CD4-positive, CD25-positive, alpha-beta regulatory T cell (primary cell): ENCODE results near the gene GCM1. TPM values are rescaled to one million over a fixed set of nuclear protein-coding genes. Genes with fewer than 3 reads are reported as not detected.

Experiments used
- ATAC-seq, 2 donors: fragments of 150-1000 bp; cut with Tn5 transposase; one replicate each; pipeline ENCODE4 v1.10.0; 2021; ENCODE audit warnings: low read depth in 2 of 2, moderate number of reproducible peaks in 2 of 2, moderate library complexity in 1 of 2
- DNase-seq, 3 donors: peaks; one replicate each; pipeline versions ENCODE4 v3.0.0 to v3.0.0-alpha.2; 2012 to 2022; ENCODE audit warnings: mixed read lengths in 1 of 3
- H3K27ac ChIP-seq: one replicate; pipeline ENCODE4 v1.7.0; 2013; ENCODE audit warnings: mild to moderate bottlenecking, low read length; ENCODE audit not compliant: insufficient read depth, poor library complexity, severe bottlenecking
- H3K27me3 ChIP-seq: one replicate; pipeline ENCODE4 v1.7.0; 2013; ENCODE audit warnings: low read length; ENCODE audit not compliant: control insufficient read depth, insufficient read depth
- H3K36me3 ChIP-seq: one replicate; pipeline ENCODE4 v1.7.0; 2013; ENCODE audit warnings: mild to moderate bottlenecking, low read length, moderate library complexity; ENCODE audit not compliant: control insufficient read depth, insufficient read depth
- H3K4me1 ChIP-seq: 2 replicates; pipeline ENCODE4 v1.7.0; 2013; ENCODE audit warnings: mild to moderate bottlenecking, low read length; ENCODE audit not compliant: insufficient read depth, control insufficient read depth, poor library complexity, severe bottlenecking
- H3K4me3 ChIP-seq: one replicate; pipeline ENCODE4 v1.7.0; 2013; ENCODE audit warnings: low read depth, mild to moderate bottlenecking, low read length, moderate library complexity
- H3K9me3 ChIP-seq, 2 experiments: 1 replicate in 1 of 2; 2 replicates in 1 of 2; pipeline ENCODE4 v1.7.0; 2013; ENCODE audit warnings: low read length in 2 of 2, mild to moderate bottlenecking in 1 of 2, moderate library complexity in 1 of 2; ENCODE audit not compliant: control insufficient read depth in 2 of 2
- H3K27ac Mint-ChIP-seq, 3 donors: one replicate each; pipeline ENCODE4 v1.8.0; 2020 to 2022; ENCODE audit warnings: mild to moderate bottlenecking in 3 of 3, mixed read lengths in 3 of 3, moderate library complexity in 2 of 3
- H3K27me3 Mint-ChIP-seq: one replicate; pipeline ENCODE4 v1.8.0; 2022; ENCODE audit warnings: mild to moderate bottlenecking, mixed read lengths
- H3K36me3 Mint-ChIP-seq: one replicate; pipeline ENCODE4 v1.8.0; 2020; ENCODE audit warnings: mixed read lengths
- H3K4me1 Mint-ChIP-seq, 4 donors: one replicate each; pipeline ENCODE4 v1.8.0; 2020 to 2022; ENCODE audit warnings: mixed read lengths in 4 of 4, mild to moderate bottlenecking in 1 of 4
- H3K4me3 Mint-ChIP-seq, 4 donors: one replicate each; pipeline ENCODE4 v1.8.0; 2020 to 2022; ENCODE audit warnings: mild to moderate bottlenecking in 4 of 4, mixed read lengths in 4 of 4, moderate library complexity in 3 of 4
- H3K9me3 Mint-ChIP-seq, 7 donors: one replicate each; pipeline ENCODE4 v1.8.0; 2020 to 2022; ENCODE audit warnings: mixed read lengths in 7 of 7, mild to moderate bottlenecking in 3 of 7, moderate library complexity in 2 of 7
- polyA plus RNA-seq, 4 donors: library from polyadenylated mRNA; unstranded; fragments of 300-500 nt; fragmentation: Illumina TruSeq; gene quantifications; one replicate each; pipeline ENCODE4 v1.2.3, GENCODE V29; 2021
- total RNA-seq: library from RNA; stranded (reverse); gene quantifications from one replicate; pipeline ENCODE4 v1.2.3, GENCODE V29; 2022

The GCM1 gene
- total and polyA plus RNA-seq, 5 donors from 2014 or later: 0.09 to 0.22 (median 0.10) TPM; not detected in 2

GRCh38 chr6:53104916-53105315 is 43.7 kb downstream of the GCM1 start:
- Histone ChIP-seq H3K9me3 (no peaks in the 10 kb centered on the region), H3K27me3 (no peaks in the 10 kb centered on the region), H3K4me3 (no peak overlapping the region), H3K27ac (no peak overlapping the region), H3K4me1 (no peaks in the 10 kb centered on the region), H3K36me3 (peaks cover 21% of the 10 kb centered on the region)
- ATAC-seq (no peak), DNase-seq (no peak)
- H3K4me1 Mint-ChIP-seq: no peaks in the 10 kb centered on the region
- H3K27ac Mint-ChIP-seq: peak overlapping the region in 1 of 3 donors; percentile 0
- H3K27me3 Mint-ChIP-seq: no peaks in the 10 kb centered on the region
- H3K9me3 Mint-ChIP-seq: peaks cover 0 to 2% (median 0%) of the 10 kb centered on the region in 7 donors
- no peak overlapping the region for H3K4me3 Mint-ChIP-seq
- H3K36me3 Mint-ChIP-seq: peaks cover 18% of the 10 kb centered on the region

- H3K27me3 Mint-ChIP-seq: no peaks in the 10 kb centered on the region
- peaks cover 0 to 2% (median 0%) of the 10 kb centered on the region in 7 donors for H3K9me3 Mint-ChIP-seq
- H3K27ac Mint-ChIP-seq: no peak overlapping the region
- H3K27me3 ChIP-seq: no peaks in the 10 kb centered on the region
- H3K27ac ChIP-seq: no peak overlapping the region
- no peaks in the 10 kb centered on the region for H3K9me3 ChIP-seq
- no peaks in the 10 kb centered on the region for H3K4me1 Mint-ChIP-seq
- no peaks in the 10 kb centered on the region for H3K4me1 ChIP-seq
- no peak overlapping the region for H3K4me3 ChIP-seq
- no peak overlapping the region for H3K4me3 Mint-ChIP-seq
- ATAC-seq (no peak), DNase-seq (peak in 2 of 3 donors; percentile 3 to 36)
- H3K36me3 Mint-ChIP-seq: peaks cover 18% of the 10 kb centered on the region
- peaks cover 24% of the 10 kb centered on the region for H3K36me3 ChIP-seq
These were observed 44.5 kb downstream of the GCM1 start for GRCh38 chr6:53103993-53104675.

DNA sequence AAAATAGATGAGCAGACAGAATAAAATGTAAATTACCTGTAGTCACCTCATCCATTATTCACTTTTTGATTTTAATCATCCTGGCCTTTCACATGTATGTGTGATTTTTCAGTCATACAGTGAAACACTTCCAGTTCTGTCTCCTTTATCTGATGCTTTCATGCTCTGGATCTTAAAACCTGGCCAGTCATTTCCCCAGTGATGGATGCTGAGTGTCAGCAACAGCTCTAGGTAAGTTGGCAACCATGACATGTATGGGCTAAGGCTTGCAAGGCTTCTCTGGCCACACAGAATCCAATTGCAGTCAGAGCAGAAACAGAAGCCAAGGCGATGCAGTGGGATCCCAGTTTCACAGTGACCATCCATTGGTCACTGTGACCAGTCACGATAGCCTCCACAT is 47.6 kb downstream of the GCM1 start:
- no peaks in the 10 kb centered on the region for H3K9me3 Mint-ChIP-seq
- Histone ChIP-seq H3K4me1 (no peaks in the 10 kb centered on the region), H3K27me3 (no peaks in the 10 kb centered on the region), H3K36me3 (peaks cover 52% of the 10 kb centered on the region), H3K4me3 (no peak overlapping the region), H3K27ac (no peak overlapping the region), H3K9me3 (no peaks in the 10 kb centered on the region)
- peaks cover 30% of the 10 kb centered on the region for H3K36me3 Mint-ChIP-seq
- no peaks in the 10 kb centered on the region for H3K4me1 Mint-ChIP-seq
- H3K27ac Mint-ChIP-seq: peak overlapping the region in 1 of 3 donors; percentile 49
- ATAC-seq (no peak), DNase-seq (no peak)
- H3K4me3 Mint-ChIP-seq: no peak overlapping the region
- no peaks in the 10 kb centered on the region for H3K27me3 Mint-ChIP-seq

DNA sequence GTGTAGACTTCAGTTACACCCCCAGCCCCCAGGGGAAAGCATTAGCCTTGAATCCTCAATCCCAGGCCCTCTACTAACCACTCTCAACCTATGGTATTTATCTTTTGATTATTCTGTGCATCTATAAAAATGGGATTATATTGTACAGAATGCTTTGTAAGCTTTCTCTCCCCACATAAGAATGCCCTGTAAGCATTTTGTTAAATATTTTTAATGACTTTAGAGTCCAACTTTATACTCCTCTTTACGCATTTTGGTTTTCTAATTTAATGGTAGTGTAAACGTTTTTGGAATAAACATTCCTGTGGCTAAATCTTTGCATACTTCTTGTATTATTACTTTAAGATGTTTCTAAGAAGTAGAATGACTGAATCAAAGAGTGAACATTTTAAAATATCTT is 48.1 kb downstream of the GCM1 start:
- Mint-ChIP-seq H3K27me3 (no peaks in the 10 kb centered on the region), H3K36me3 (peaks cover 34% of the 10 kb centered on the region), H3K4me3 (no peak overlapping the region), H3K9me3 (no peaks in the 10 kb centered on the region), H3K27ac (peak overlapping the region in 1 of 3 donors; percentile 42), H3K4me1 (no peaks in the 10 kb centered on the region)
- Histone ChIP-seq H3K4me3 (no peak overlapping the region), H3K27ac (no peak overlapping the region), H3K27me3 (no peaks in the 10 kb centered on the region), H3K4me1 (no peaks in the 10 kb centered on the region), H3K9me3 (no peaks in the 10 kb centered on the region), H3K36me3 (peaks cover 57% of the 10 kb centered on the region)
- ATAC-seq (no peak), DNase-seq (no peak)

DNA sequence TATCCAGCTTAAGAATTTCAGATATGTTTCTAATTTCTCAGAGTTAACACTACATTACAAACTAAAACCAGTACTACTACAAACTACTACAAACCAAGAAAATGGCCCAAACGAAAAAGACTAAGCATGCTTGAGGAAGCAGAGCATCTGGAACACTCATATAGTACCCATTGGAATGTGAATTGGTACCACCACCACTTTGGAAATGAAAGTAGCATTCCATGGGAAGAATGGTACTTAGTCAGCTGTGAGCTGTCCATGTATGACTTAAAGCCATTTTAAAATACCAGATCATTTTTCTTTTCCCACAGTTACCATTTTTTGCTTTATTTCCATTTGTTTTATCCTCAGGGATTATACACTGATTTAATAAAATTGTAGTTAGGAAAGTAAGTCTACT is 52.9 kb downstream of the GCM1 start:
- Histone ChIP-seq H3K36me3 (peaks cover 89% of the 10 kb centered on the region), H3K27ac (no peak overlapping the region), H3K4me1 (no peaks in the 10 kb centered on the region), H3K9me3 (no peaks in the 10 kb centered on the region), H3K27me3 (no peaks in the 10 kb centered on the region), H3K4me3 (no peak overlapping the region)
- H3K9me3 Mint-ChIP-seq: no peaks in the 10 kb centered on the region
- H3K4me1 Mint-ChIP-seq: no peaks in the 10 kb centered on the region
- no peak for ATAC-seq
- no peaks in the 10 kb centered on the region for H3K27me3 Mint-ChIP-seq
- peak overlapping the region in 1 of 3 donors; percentile 22 for H3K27ac Mint-ChIP-seq
- H3K36me3 Mint-ChIP-seq: peaks cover 49% of the 10 kb centered on the region
- no peak overlapping the region for H3K4me3 Mint-ChIP-seq
- DNase-seq: no peak

DNA sequence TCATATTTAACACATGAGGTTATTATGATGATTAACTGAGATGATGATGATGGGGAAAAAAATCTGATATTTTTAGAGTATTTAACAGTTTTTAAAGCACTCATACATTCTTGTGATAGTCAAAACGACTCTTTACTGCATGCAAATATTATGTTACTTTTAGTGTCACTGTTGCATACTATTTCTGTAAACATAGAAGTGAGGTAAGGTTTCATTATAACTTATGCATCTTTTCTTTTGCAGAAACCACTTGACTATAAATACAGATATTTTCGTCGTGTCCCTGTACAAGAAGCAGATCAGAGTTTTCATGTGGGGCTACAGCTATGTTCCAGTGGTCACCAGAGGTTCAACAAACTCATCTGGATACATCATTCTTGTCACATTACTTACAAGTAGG is 53.4 kb downstream of the GCM1 start:
- Mint-ChIP-seq H3K9me3 (no peaks in the 10 kb centered on the region), H3K4me1 (no peaks in the 10 kb centered on the region), H3K27me3 (no peaks in the 10 kb centered on the region), H3K4me3 (no peak overlapping the region), H3K36me3 (peaks cover 49% of the 10 kb centered on the region), H3K27ac (peak overlapping the region in 1 of 3 donors; percentile 22)
- Histone ChIP-seq H3K36me3 (peaks cover 88% of the 10 kb centered on the region), H3K27ac (no peak overlapping the region), H3K27me3 (no peaks in the 10 kb centered on the region), H3K4me1 (no peaks in the 10 kb centered on the region), H3K9me3 (no peaks in the 10 kb centered on the region), H3K4me3 (no peak overlapping the region)
- ATAC-seq (no peak), DNase-seq (no peak)

DNA sequence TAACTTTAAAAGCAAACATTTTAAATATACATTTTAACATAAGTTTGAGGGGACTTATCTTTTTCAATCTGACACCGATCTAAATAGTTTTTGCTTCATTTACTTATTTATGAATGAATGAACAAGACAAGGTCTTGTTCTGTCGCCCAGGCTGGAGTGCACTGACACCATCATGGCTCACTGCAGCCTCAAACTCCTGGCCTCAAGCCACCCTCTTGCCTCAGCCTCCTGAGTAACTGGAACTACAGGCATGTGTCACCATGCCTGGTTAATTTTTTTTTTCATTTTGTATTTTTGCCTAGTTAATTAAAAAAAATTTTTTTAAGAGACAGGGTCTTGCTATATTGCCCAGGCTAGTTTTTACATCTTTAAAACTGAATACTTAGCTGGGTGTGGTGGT is 58.1 kb downstream of the GCM1 start:
- peaks cover 47% of the 10 kb centered on the region for H3K36me3 Mint-ChIP-seq
- H3K4me3 Mint-ChIP-seq: no peak overlapping the region
- H3K27ac Mint-ChIP-seq: no peak overlapping the region

DNA sequence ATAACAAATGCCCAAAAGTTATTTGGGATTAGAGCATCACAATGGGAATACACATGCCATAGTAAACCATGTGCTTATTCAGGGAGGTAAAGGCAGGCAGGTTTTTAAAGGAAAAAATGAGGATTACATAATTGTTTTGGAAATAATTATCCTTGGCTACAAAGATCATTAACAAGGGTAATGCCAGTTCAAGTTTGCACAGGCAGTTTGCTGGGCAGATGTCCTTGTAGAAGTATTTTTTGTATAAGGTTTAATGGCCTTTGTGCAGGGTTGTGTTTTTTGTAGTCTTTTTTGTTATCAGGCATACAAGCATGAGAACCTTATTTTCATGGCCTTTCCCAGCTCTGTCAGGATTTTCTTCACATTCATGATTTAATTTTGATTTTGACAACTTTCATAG is 58.7 kb downstream of the GCM1 start:
- Histone ChIP-seq H3K9me3 (no peaks in the 10 kb centered on the region), H3K36me3 (peaks cover 79% of the 10 kb centered on the region), H3K27ac (no peak overlapping the region), H3K4me3 (no peak overlapping the region), H3K27me3 (no peaks in the 10 kb centered on the region), H3K4me1 (no peaks in the 10 kb centered on the region)
- Mint-ChIP-seq H3K27ac (no peak overlapping the region), H3K4me1 (peaks cover 0 to 3% (median 1%) of the 10 kb centered on the region in 4 donors), H3K27me3 (no peaks in the 10 kb centered on the region), H3K4me3 (no peak overlapping the region), H3K36me3 (peaks cover 41% of the 10 kb centered on the region), H3K9me3 (no peaks in the 10 kb centered on the region)
- DNase-seq: no peak
- ATAC-seq: no peak

More for the DNA sequence above, 58.1 kb downstream of the GCM1 start:
- Mint-ChIP-seq H3K4me1 (peaks cover 0 to 3% (median 1%) of the 10 kb centered on the region in 4 donors), H3K27me3 (no peaks in the 10 kb centered on the region), H3K9me3 (no peaks in the 10 kb centered on the region)
- Histone ChIP-seq H3K27me3 (no peaks in the 10 kb centered on the region), H3K9me3 (no peaks in the 10 kb centered on the region), H3K4me1 (no peaks in the 10 kb centered on the region), H3K27ac (no peak overlapping the region), H3K4me3 (no peak overlapping the region), H3K36me3 (peaks cover 82% of the 10 kb centered on the region)
- ATAC-seq: no peak
- DNase-seq: no peak
